Urinary bladder (tissue), 4 donors: ENCODE measurements around the gene ZBTB46. TPM values are rescaled to one million over a fixed set of nuclear protein-coding genes. Genes with fewer than 3 reads are reported as not detected.

Experiments used
- DNase-seq: peaks from one replicate; pipeline ENCODE4 v3.0.0-alpha.2; 2015; ENCODE audit errors: extremely low spot score
- H3K27ac ChIP-seq: one replicate; pipeline ENCODE4 v1.5.1; 2013; ENCODE audit warnings: low read depth, mild to moderate bottlenecking, moderate library complexity
- H3K36me3 ChIP-seq: one replicate; pipeline ENCODE4 v1.6.1; 2013; ENCODE audit warnings: mild to moderate bottlenecking, moderate library complexity; ENCODE audit not compliant: insufficient read depth
- H3K4me1 ChIP-seq: one replicate; pipeline ENCODE4 v1.6.1; 2013; ENCODE audit warnings: mild to moderate bottlenecking, moderate library complexity; ENCODE audit not compliant: insufficient read depth
- H3K4me3 ChIP-seq: one replicate; pipeline ENCODE4 v1.5.1; 2013; ENCODE audit warnings: low read depth, low read length
- WGBS: extraction: QIAGEN DNeasy Blood & Tissue Kit; methylation state at CpG from one replicate; pipeline ENCODE4 v1.1.7; 2013; 5-methylcytosine and 5-hydroxymethylcytosine counted together
- polyA plus RNA-seq: library from polyadenylated mRNA; stranded (reverse); fragments of 200-250 nt; gene quantifications from one replicate; pipeline ENCODE4 v1.2.3, GENCODE V29; 2013
- small RNA-seq: library from RNA; depleted of rRNA; stranded (forward); fragments of <200 nt; gene quantifications from one replicate; pipeline ENCODE3, GENCODE V24; 2014
- total RNA-seq: library from RNA; depleted of rRNA; stranded (reverse); fragments of >200 nt; gene quantifications from one replicate; pipeline ENCODE4 v1.2.3, GENCODE V29; 2014
- donor health status: healthy with polysubstance abuse.
- donor health status: healthy.

ZBTB46 gene
- total and polyA plus RNA-seq, 2 donors = 6.7 to 10.6 TPM

GRCh38 chr20:63698739-63699465, 132.2 kb downstream of the ZBTB46 start:
- Histone ChIP-seq H3K27ac (no peak overlapping the region), H3K36me3 (no peaks in the 10 kb centered on the region), H3K4me1 (no peaks in the 10 kb centered on the region), H3K4me3 (no peak overlapping the region)
- 54% methylated on average over 19 of the region's 19 CpGs for WGBS
- DNase-seq = no peak

DNA sequence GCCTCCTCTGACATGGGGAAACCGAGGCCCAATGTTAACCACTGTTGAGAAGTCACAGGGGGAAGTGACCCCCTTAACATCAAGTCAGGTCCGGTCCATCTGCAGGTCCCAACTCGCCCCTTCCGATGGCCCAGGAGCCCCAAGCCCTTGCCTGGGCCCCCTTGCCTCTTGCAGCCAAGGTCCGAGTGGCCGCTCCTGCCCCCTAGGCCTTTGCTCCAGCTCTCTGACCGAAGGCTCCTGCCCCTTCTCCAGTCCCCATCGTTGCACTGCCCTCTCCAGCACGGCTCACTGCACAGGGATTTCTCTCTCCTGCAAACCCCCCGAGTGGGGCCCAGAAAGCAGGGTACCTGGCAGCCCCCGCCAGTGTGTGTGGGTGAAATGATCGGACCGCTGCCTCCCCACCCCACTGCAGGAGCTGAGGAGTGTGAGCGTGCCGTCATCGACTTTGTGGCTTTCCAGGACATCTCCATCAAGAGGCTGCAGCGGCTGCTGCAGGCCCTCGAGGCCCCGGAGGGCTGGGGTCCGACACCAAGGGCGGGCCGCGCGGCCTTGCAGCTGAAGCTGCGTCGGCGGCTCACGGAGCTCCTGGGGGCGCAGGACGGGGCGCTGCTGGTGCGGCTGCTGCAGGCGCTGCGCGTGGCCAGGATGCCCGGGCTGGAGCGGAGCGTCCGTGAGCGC, 133.1 kb downstream of the ZBTB46 start:
- no peak for DNase-seq
- no peak overlapping the region for H3K4me3 ChIP-seq

GRCh38 chr20:63697357-63697867, 133.7 kb downstream of the ZBTB46 start:
- 62% methylated on average over 7 of the region's 7 CpGs for WGBS
- Histone ChIP-seq H3K27ac (no peak overlapping the region), H3K4me3 (no peak overlapping the region), H3K4me1 (no peaks in the 10 kb centered on the region), H3K36me3 (no peaks in the 10 kb centered on the region)
- no peak for DNase-seq

More for the DNA sequence above, 133.1 kb downstream of the ZBTB46 start:
- WGBS = 85% methylated on average over 40 of the region's 40 CpGs
- no peaks in the 10 kb centered on the region for H3K4me1 ChIP-seq
- no peaks in the 10 kb centered on the region for H3K36me3 ChIP-seq
- no peak overlapping the region for H3K27ac ChIP-seq

GRCh38 chr20:63696628-63697356, 134.3 kb downstream of the ZBTB46 start, which contains the start of gene TNFRSF6B:
TSS of gene TNFRSF6B (plus strand) at chr20:63696652. CDS start at chr20:63696768, 116 bp downstream.
- H3K27ac ChIP-seq = no peak within 1 kb of the TSS
- no peak for DNase-seq
- WGBS = 17% methylated on average over 52 of the region's 52 CpGs
- H3K36me3 ChIP-seq = no peaks in the 10 kb centered on the region
- no peak within 1 kb of the TSS for H3K4me3 ChIP-seq
- H3K4me1 ChIP-seq = no peaks in the 10 kb centered on the region

GRCh38 chr20:63696306-63696627, 134.8 kb downstream of the ZBTB46 start:
- no peak for DNase-seq
- no peak overlapping the region for H3K4me3 ChIP-seq
- H3K36me3 ChIP-seq = no peaks in the 10 kb centered on the region
- H3K4me1 ChIP-seq = no peaks in the 10 kb centered on the region
- WGBS = 35% methylated on average over 6 of the region's 6 CpGs
- H3K27ac ChIP-seq = no peak overlapping the region

GRCh38 chr20:63695424-63696305, 135.4 kb downstream of the ZBTB46 start:
- DNase-seq = no peak
- no peaks in the 10 kb centered on the region for H3K4me1 ChIP-seq
- H3K27ac ChIP-seq = no peak overlapping the region
- 80% methylated on average over 25 of the region's 25 CpGs for WGBS
- H3K4me3 ChIP-seq = no peak overlapping the region
- no peaks in the 10 kb centered on the region for H3K36me3 ChIP-seq

GRCh38 chr20:63694584-63695423, 136.3 kb downstream of the ZBTB46 start:
- Histone ChIP-seq H3K36me3 (no peaks in the 10 kb centered on the region), H3K4me1 (no peaks in the 10 kb centered on the region), H3K27ac (no peak overlapping the region), H3K4me3 (no peak overlapping the region)
- DNase-seq = no peak
- WGBS = 88% methylated on average over 37 of the region's 37 CpGs

GRCh38 chr20:63693733-63694583, 137.1 kb downstream of the ZBTB46 start:
- no peak overlapping the region for H3K4me3 ChIP-seq
- 92% methylated on average over 21 of the region's 21 CpGs for WGBS
- H3K36me3 ChIP-seq = no peaks in the 10 kb centered on the region
- no peaks in the 10 kb centered on the region for H3K4me1 ChIP-seq
- no peak overlapping the region for H3K27ac ChIP-seq
- DNase-seq = no peak

Small RNA genes lying within 50 kb of the gene (small RNA-seq; reads per million reads assigned to genes)
- gene LIME1 (not detected), gene TNFRSF6B (not detected)

Other genes starting within 250 kb of the ZBTB46 start
- 7.7 TPM for gene GMEB2, start 204.2 kb downstream of the ZBTB46 start, total RNA-seq
- gene GMEB2, start 204.2 kb downstream of the ZBTB46 start, polyA plus RNA-seq = 12.1 TPM
- gene STMN3, start 177.8 kb downstream of the ZBTB46 start, total RNA-seq = 17.7 TPM
- gene STMN3, start 177.8 kb downstream of the ZBTB46 start, polyA plus RNA-seq = 44.7 TPM
- gene RTEL1, start 173.0 kb downstream of the ZBTB46 start, total RNA-seq = 13.3 TPM
- gene RTEL1, start 173.0 kb downstream of the ZBTB46 start, polyA plus RNA-seq = 12.3 TPM
- 0.42 TPM for gene TNFRSF6B, start 134.6 kb downstream of the ZBTB46 start, total RNA-seq
- 35.6 TPM for gene TNFRSF6B, start 134.6 kb downstream of the ZBTB46 start, polyA plus RNA-seq
- 17.9 TPM for gene ARFRP1, start 123.3 kb downstream of the ZBTB46 start, total RNA-seq
- gene ARFRP1, start 123.3 kb downstream of the ZBTB46 start, polyA plus RNA-seq = 40.8 TPM
- gene ZGPAT, start 123.2 kb downstream of the ZBTB46 start, total RNA-seq = 11.0 TPM
- 30.7 TPM for gene ZGPAT, start 123.2 kb downstream of the ZBTB46 start, polyA plus RNA-seq
- gene LIME1, start 94.6 kb downstream of the ZBTB46 start, total RNA-seq = 1.1 TPM
- gene LIME1, start 94.6 kb downstream of the ZBTB46 start, polyA plus RNA-seq = 7.9 TPM
- gene SLC2A4RG, start 91.5 kb downstream of the ZBTB46 start, total RNA-seq = 8.6 TPM
- gene SLC2A4RG, start 91.5 kb downstream of the ZBTB46 start, polyA plus RNA-seq = 106 TPM
- gene ABHD16B, start 30.2 kb upstream of the ZBTB46 start, total RNA-seq = not detected
- gene ABHD16B, start 30.2 kb upstream of the ZBTB46 start, polyA plus RNA-seq = 0.68 TPM
- 53.7 TPM for gene TPD52L2, start 34.0 kb upstream of the ZBTB46 start, total RNA-seq
- 132 TPM for gene TPD52L2, start 34.0 kb upstream of the ZBTB46 start, polyA plus RNA-seq
- gene DNAJC5, start 63.9 kb upstream of the ZBTB46 start, total RNA-seq = 18.7 TPM
- gene DNAJC5, start 63.9 kb upstream of the ZBTB46 start, polyA plus RNA-seq = 31.8 TPM
- 20.1 TPM for gene UCKL1, start 125.2 kb upstream of the ZBTB46 start, total RNA-seq
- gene UCKL1, start 125.2 kb upstream of the ZBTB46 start, polyA plus RNA-seq = 41.2 TPM
- gene ZNF512B, start 138.7 kb upstream of the ZBTB46 start, total RNA-seq = 8.7 TPM
- gene ZNF512B, start 138.7 kb upstream of the ZBTB46 start, polyA plus RNA-seq = 13.8 TPM
- 1.8 TPM for gene SAMD10, start 148.4 kb upstream of the ZBTB46 start, total RNA-seq
- 3.8 TPM for gene SAMD10, start 148.4 kb upstream of the ZBTB46 start, polyA plus RNA-seq
- 44.1 TPM for gene PRPF6, start 149.9 kb upstream of the ZBTB46 start, total RNA-seq
- 71.8 TPM for gene PRPF6, start 149.9 kb upstream of the ZBTB46 start, polyA plus RNA-seq
- 0.95 TPM for gene C20orf204, start 204.9 kb upstream of the ZBTB46 start, total RNA-seq
- gene C20orf204, start 204.9 kb upstream of the ZBTB46 start, polyA plus RNA-seq = 0.71 TPM
- gene SOX18, start 218.4 kb upstream of the ZBTB46 start, total RNA-seq = 4.5 TPM
- gene SOX18, start 218.4 kb upstream of the ZBTB46 start, polyA plus RNA-seq = 66.0 TPM
- gene TCEA2, start 231.9 kb upstream of the ZBTB46 start, total RNA-seq = 18.2 TPM
- gene TCEA2, start 231.9 kb upstream of the ZBTB46 start, polyA plus RNA-seq = 69.0 TPM
- 7.8 TPM for gene RGS19, start 248.3 kb upstream of the ZBTB46 start, total RNA-seq
- gene RGS19, start 248.3 kb upstream of the ZBTB46 start, polyA plus RNA-seq = 11.6 TPM
- 1.1 TPM for gene OPRL1, start 248.8 kb upstream of the ZBTB46 start, total RNA-seq
- gene OPRL1, start 248.8 kb upstream of the ZBTB46 start, polyA plus RNA-seq = 0.67 TPM